Natural killer cell treated with Interleukin-12 subunit alpha and Interleukin-12 subunit beta and Interleukin-15 and Interleukin-18, amount 100 ng/mL, for 72 hours (primary cell): ENCODE results near the gene ISG20. TPM values are rescaled to one million over a fixed set of nuclear protein-coding genes. Genes with fewer than 3 reads are reported as not detected.

ENCODE experiments used
- ATAC-seq, 2 donors: fragments of 150-1000 bp; cut with Tn5 transposase in 1 of 2; sonication (Bioruptor Pico), chemical (Tn5 transposase) in 1 of 2; 2 replicates each; pipeline ENCODE4 v1.10.0; 2021
- DNase-seq: peaks from one replicate; pipeline ENCODE4 v3.0.0; 2022; ENCODE audit warnings: low spot score
- H3K27ac Mint-ChIP-seq, 2 donors: 1 replicate in 1 of 2; 2 replicates in 1 of 2; pipeline ENCODE4 v1.8.0; 2022; ENCODE audit warnings: mixed read lengths in 2 of 2, mild to moderate bottlenecking in 1 of 2, moderate library complexity in 1 of 2
- H3K27me3 Mint-ChIP-seq, 2 donors: 1 replicate in 1 of 2; 2 replicates in 1 of 2; pipeline ENCODE4 v1.8.0; 2022; ENCODE audit warnings: mixed read lengths in 2 of 2
- H3K36me3 Mint-ChIP-seq: one replicate; pipeline ENCODE4 v1.8.0; 2022; ENCODE audit warnings: mixed read lengths
- H3K4me1 Mint-ChIP-seq, 2 donors: 1 replicate in 1 of 2; 2 replicates in 1 of 2; pipeline ENCODE4 v1.8.0; 2022; ENCODE audit warnings: low read depth in 2 of 2, mixed read lengths in 2 of 2, mild to moderate bottlenecking in 1 of 2
- H3K4me3 Mint-ChIP-seq: one replicate; pipeline ENCODE4 v1.8.0; 2022; ENCODE audit warnings: mixed read lengths
- H3K9me3 Mint-ChIP-seq: 2 replicates; pipeline ENCODE4 v1.8.0; 2022; ENCODE audit warnings: mixed read lengths
- total RNA-seq, 2 donors: library from RNA; stranded (reverse); gene quantifications; one replicate each; pipeline ENCODE4 v1.2.3, GENCODE V29; 2022

Gene ISG20
- total RNA-seq, 2 donors from 2014 or later, result 21.8 to 30.2 TPM

DNA sequence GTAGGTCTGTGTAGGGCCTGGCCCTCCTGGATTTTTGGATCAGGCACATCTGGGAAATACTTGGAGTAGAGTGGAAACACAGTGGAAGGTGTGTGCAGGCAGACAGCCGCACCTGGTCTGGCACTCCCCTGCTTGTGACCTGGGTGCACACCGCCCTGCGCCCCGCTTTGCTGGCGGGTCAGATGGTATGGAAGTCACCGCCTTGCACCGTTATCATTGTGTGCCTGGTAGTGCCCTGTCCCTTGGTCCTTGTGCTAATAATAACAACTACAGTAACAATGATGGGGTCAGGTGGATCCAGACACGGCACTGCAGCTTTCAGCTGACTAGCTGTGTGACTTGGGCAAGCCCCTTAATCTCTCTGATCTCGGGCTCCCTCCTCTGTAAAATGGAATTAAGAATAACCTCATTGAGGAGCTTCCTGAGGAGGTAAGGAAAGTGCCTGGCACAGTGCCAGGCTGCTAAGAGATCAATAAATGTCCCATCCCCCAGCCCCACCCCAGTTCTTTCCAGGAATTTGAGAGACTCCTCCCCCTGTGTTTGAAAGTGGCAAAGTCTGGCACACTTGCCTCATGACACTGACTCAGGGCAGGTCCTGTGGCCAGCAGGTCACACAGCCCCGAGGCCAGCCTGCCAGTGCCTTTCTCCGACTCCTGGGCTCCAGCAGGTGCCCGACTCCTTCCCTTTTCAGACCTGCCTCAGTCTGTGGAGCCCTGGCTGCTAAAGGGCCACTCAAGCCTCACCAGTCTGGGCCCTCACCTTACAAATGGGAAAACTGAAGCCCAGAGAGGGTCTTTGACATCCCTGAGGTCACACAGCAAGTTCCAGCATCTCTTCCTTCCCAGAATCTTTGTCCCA is 9.8 kb downstream of the ISG20 start:
- DNase-seq (no peak), ATAC-seq (peak in 1 of 2 donors; percentile 11)
- H3K4me1 Mint-ChIP-seq, result peaks cover 37 to 41% of the 10 kb centered on the region in 2 donors
- no peaks in the 10 kb centered on the region for H3K27me3 Mint-ChIP-seq
- H3K36me3 Mint-ChIP-seq, result peaks cover 5% of the 10 kb centered on the region
- peak overlapping the region; percentile 70 to 88 for H3K27ac Mint-ChIP-seq
- H3K4me3 Mint-ChIP-seq, result peak overlapping the region; percentile 87
- no peaks in the 10 kb centered on the region for H3K9me3 Mint-ChIP-seq

DNA sequence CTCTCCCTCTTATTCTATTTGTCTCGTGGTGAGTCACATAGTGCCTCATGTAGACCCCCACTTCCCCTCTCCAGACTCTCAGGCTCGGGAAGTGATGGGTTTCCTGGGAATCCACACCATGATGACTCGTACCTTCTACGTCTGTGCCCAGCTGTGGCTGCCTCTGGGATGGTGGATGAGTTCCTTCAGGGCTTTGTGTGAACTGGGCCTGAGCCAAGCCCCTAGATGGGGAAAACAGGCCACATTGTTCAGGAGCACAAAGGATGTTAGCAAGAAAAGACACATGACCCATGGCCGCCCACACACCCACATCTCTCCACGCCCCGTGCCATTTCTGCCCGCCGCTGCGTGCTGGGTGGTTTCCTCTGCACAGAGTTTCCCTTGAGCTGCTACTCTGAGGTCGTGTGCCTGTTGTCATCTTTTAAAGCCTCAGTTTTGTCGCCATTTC is 10.5 kb downstream of the ISG20 start:
- H3K9me3 Mint-ChIP-seq, result no peaks in the 10 kb centered on the region
- peaks cover 5% of the 10 kb centered on the region for H3K36me3 Mint-ChIP-seq

DNA sequence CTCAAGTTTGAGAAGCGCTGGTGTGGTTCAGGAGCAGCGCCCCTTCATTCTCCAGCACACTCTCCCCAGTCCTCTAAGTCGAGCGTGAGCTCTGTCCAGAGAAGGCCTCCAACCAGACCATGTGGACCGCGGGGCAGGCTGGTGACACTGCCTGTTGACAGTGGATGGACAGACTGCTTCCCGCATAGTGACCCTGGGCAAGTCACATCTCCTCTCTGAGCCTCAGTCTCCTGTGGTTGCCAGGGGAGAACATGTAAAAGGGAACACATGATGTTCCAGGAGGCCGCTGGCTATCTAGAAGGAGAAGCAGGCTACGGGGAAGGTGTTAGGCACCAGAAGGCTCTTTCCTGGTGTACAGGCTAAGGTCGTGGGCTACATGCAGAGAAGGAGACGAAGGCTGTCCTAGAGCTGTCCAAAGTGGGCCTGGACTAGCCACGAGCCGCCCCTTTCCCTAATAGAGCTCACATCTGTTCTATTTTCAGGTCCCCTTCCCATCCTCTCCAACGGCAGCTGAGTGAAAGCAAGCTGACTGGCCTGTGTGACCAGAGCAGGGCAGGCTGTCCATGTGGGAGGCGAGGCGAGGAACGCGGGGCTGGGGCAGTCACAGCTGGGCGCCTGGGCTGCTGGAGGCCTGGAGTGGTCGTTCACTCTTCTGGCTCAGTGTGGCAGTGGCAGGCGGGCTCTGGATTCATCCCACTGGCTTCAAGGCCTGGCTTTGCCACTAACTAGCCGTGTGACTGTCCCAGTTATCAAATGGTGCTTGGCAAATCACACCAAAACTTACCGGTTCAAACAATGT is 11.1 kb downstream of the ISG20 start:
- ATAC-seq (peak in 1 of 2 donors; percentile 5), DNase-seq (no peak)
- no peaks in the 10 kb centered on the region for H3K9me3 Mint-ChIP-seq
- H3K4me3 Mint-ChIP-seq, result peak overlapping the region; percentile 87
- H3K27ac Mint-ChIP-seq, result peak overlapping the region; percentile 57 to 88
- H3K27me3 Mint-ChIP-seq, result no peaks in the 10 kb centered on the region
- peaks cover 5% of the 10 kb centered on the region for H3K36me3 Mint-ChIP-seq
- peaks cover 37% of the 10 kb centered on the region in 2 donors for H3K4me1 Mint-ChIP-seq

More for the DNA sequence above, 10.5 kb downstream of the ISG20 start:
- no peaks in the 10 kb centered on the region for H3K27me3 Mint-ChIP-seq
- peaks cover 37% of the 10 kb centered on the region in 2 donors for H3K4me1 Mint-ChIP-seq
- peak; percentile 68 to 85 for ATAC-seq
- no peak for DNase-seq
- peak overlapping the region; percentile 57 to 88 for H3K27ac Mint-ChIP-seq
- peak overlapping the region; percentile 87 for H3K4me3 Mint-ChIP-seq

DNA sequence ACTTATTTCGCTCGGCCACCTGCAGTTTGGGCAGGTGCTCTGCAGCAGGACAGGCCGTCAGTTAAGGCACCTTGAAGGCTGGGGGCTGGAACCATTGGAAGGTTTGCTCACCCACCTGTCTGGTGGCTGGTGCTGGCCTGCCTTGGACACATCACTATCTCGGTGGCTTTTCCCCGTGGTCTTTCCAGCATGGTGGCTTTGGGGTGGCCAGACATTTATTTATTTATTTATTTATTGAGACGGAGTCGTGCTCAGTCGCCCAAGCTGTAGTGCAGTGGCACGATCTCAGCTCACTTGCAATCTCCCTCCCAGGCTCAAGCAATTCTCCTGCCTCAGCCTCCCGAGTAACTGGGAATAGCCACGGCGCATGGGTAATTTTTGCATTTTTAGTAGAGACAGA is 11.7 kb downstream of the ISG20 start:
- Mint-ChIP-seq H3K27me3 (no peaks in the 10 kb centered on the region), H3K9me3 (no peaks in the 10 kb centered on the region), H3K36me3 (peaks cover 5% of the 10 kb centered on the region), H3K27ac (peak overlapping the region in 1 of 2 donors; percentile 48), H3K4me1 (peaks cover 32 to 34% of the 10 kb centered on the region in 2 donors), H3K4me3 (no peak overlapping the region)
- no peak for DNase-seq
- no peak for ATAC-seq

DNA sequence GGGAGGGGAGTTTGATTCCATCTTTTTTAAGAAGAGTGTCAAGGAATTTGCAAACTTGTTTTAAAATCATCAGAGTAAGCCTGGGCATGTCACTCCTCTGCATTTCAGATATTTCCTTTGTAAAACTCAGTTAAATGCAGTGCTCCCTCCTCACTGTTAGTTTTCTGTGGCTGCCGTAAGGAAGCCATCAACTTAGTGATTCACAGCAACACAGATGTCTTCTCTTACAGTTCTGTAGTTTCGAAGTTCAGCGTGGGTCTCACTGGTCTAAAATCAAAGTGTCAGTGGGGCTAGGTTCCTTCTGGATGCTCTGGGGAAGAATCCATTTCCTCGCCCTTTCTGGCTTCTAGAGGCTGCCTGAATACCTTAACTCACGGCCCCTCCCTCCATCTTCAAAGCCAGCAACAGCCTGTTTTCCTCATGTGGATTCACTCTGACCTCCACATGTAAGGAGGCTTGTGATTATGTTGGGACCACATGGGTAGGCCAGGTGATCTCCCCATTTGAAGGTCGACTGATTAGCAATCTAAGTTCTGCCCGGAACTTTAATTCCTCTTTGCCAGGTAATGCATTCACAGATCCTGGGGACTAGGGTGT is 12.4 kb downstream of the ISG20 start:
- H3K36me3 Mint-ChIP-seq, result no peaks in the 10 kb centered on the region
- H3K27ac Mint-ChIP-seq, result peak overlapping the region in 1 of 2 donors; percentile 48
- no peak overlapping the region for H3K4me3 Mint-ChIP-seq
- DNase-seq (no peak), ATAC-seq (no peak)
- H3K9me3 Mint-ChIP-seq, result no peaks in the 10 kb centered on the region
- H3K27me3 Mint-ChIP-seq, result no peaks in the 10 kb centered on the region
- H3K4me1 Mint-ChIP-seq, result peaks cover 25 to 27% of the 10 kb centered on the region in 2 donors

DNA sequence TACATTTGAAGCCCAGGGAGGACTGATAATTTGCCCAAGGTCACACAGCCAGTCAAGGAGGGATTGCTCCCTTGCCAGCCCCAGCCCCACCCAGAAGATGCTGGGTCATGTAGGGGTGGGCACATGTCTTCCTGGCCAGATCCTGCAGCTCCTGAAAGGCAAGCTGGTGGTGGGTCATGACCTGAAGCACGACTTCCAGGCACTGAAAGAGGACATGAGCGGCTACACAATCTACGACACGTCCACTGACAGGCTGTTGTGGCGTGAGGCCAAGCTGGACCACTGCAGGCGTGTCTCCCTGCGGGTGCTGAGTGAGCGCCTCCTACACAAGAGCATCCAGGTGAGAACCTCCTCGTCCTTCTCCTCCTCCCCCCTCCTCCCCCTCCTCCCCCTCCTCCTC is 13.2 kb downstream of the ISG20 start:
- Mint-ChIP-seq H3K9me3 (no peaks in the 10 kb centered on the region), H3K36me3 (no peaks in the 10 kb centered on the region), H3K27me3 (no peaks in the 10 kb centered on the region), H3K27ac (peak overlapping the region in 1 of 2 donors; percentile 48), H3K4me1 (peaks cover 25% of the 10 kb centered on the region in 2 donors), H3K4me3 (no peak overlapping the region)
- no peak for DNase-seq
- ATAC-seq, result no peak

DNA sequence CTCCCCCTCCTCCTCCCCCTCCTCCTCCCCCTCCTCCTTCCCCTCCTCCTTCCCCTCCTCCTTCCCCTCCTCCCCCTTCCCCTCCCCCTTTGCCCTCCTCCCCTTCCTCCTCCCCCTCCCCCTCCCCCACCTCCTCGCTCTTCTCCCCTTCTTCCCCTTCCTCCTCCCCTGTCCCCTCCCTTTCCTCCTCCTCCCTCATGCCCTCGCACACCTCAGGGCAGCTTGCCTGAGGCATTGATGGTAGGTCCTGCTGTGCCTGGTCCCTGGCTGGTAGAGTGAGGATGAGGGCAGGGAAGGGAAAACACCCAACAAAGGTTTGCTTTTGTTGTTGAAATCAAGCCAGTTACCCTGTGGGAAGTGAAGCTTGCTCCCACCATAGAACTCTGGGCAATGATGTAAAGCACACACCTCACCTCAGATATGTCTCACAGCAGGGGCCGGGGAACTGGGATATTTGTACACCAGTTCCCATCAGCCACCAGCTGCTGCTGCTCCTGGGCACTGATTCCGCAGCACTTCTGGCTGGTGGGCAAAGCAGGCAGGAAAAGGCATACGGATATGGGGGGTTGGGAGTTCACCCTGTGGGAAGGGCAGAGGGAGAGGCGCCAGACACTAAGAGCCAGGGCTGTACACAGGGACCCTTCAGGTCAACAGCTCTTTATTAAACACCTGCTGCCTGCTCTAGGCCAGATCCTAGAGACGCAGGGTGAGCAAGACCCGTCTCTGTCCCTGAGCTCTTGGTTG is 13.8 kb downstream of the ISG20 start:
- H3K4me1 Mint-ChIP-seq, result peaks cover 22 to 25% of the 10 kb centered on the region in 2 donors
- no peak overlapping the region for H3K4me3 Mint-ChIP-seq
- no peaks in the 10 kb centered on the region for H3K27me3 Mint-ChIP-seq
- no peak for ATAC-seq
- H3K27ac Mint-ChIP-seq, result peak overlapping the region in 1 of 2 donors; percentile 71
- H3K9me3 Mint-ChIP-seq, result no peaks in the 10 kb centered on the region
- H3K36me3 Mint-ChIP-seq, result no peaks in the 10 kb centered on the region
- DNase-seq, result no peak

DNA sequence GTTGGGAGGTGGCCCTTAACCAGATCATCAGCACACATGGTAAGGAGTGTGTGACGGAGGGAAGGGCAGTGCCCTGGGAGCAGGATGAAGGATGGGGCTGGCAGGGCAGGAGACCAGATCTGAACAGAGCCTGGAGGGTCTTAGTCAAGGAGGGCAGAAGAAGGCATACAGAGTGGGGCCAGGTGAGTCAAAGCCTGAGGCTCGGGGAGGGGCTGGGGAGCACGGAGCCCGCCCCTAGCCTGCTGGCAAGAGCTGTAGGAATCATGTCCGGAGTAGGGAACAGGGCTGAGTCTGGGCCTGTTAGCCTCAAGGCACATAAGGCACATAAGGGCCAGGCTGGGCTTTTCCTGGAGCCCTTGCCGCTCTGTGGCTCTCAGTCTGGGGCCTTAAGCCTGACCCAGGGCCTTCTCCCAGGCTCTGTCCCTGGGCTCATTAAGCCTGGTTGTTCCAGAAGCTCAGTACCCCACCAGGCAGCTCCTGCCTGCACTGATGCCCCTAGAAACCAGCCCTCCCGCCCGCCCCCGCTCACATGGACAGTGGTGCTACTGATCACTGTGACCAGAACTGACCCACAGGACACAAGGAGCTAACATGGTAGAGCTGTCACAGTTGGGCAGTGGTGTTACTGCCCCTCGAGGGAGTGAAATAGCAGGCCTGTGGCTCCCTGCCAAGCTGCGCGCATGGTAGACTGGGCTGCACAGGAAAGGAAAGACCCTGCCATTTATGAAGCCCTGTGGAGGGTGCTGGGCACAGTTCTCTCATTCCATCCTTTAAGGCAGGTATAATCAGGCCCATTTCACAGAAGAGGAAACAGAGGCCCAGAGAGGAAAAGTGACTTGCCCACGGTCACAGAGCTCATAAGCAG is 14.6 kb downstream of the ISG20 start:
- ATAC-seq (no peak), DNase-seq (no peak)
- H3K4me1 Mint-ChIP-seq, result peaks cover 14 to 21% of the 10 kb centered on the region in 2 donors
- H3K36me3 Mint-ChIP-seq, result no peaks in the 10 kb centered on the region
- peak overlapping the region in 1 of 2 donors; percentile 71 for H3K27ac Mint-ChIP-seq
- no peak overlapping the region for H3K4me3 Mint-ChIP-seq
- no peaks in the 10 kb centered on the region for H3K9me3 Mint-ChIP-seq
- H3K27me3 Mint-ChIP-seq, result no peaks in the 10 kb centered on the region

DNA sequence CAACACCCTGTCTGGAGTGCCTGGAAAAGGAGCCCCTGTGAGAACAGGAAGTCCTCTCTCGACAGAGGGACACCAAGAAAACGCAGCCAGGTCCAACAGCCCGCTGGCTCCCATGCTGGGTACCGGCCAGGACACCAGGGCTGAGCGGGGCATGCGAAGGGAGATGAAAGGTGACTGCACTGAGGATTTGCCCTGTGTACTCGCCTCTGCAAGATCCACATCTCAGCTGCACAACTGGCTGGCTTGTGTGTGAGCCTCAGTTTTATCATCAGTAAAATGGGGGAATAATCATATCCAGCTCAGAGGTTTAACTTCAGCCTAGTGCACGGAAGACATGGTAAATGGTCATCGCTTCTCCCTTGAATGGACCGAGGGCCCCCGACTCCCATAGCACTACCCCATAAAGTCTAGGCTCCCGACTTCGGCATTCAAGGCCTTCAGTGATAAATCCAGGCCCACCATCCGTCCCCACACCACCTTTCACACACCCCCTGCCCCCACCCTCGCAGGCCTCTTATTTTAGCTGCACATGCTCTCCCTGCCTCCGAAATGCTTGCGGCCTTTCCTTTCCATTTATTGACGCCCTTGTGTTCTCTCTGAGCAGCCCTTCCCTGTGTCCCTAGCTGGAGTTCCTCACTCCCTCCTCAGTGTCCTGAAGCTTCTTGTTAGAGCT is 15.8 kb downstream of the ISG20 start:
- no peak overlapping the region for H3K4me3 Mint-ChIP-seq
- no peaks in the 10 kb centered on the region for H3K36me3 Mint-ChIP-seq
- no peaks in the 10 kb centered on the region for H3K9me3 Mint-ChIP-seq
- H3K4me1 Mint-ChIP-seq, result peaks cover 4 to 13% of the 10 kb centered on the region in 2 donors
- DNase-seq, result no peak
- H3K27ac Mint-ChIP-seq, result peak overlapping the region in 1 of 2 donors; percentile 55
- H3K27me3 Mint-ChIP-seq, result no peaks in the 10 kb centered on the region
- no peak for ATAC-seq

DNA sequence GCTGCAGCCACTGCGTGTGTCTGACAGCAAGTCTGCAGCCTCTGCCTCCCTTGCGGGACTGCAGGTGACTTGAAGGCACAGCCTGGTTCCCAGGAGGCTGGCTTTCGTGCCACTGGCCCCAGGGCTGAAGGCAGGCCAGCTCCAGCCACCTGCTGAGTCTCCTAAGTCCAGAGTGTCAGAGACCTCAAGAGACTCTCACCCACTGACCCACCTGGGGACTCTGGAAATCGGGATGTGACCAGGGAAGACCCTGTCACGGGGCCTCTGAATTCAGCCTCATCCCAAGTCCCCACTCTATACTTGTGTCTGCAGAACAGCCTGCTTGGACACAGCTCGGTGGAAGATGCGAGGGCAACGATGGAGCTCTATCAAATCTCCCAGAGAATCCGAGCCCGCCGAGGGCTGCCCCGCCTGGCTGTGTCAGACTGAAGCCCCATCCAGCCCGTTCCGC is 16.3 kb downstream of the ISG20 start:
- no peak for ATAC-seq
- H3K36me3 Mint-ChIP-seq, result no peaks in the 10 kb centered on the region
- H3K4me1 Mint-ChIP-seq, result peaks cover 0 to 10% of the 10 kb centered on the region in 2 donors
- no peak overlapping the region for H3K4me3 Mint-ChIP-seq
- H3K27ac Mint-ChIP-seq, result peak overlapping the region in 1 of 2 donors; percentile 55
- no peaks in the 10 kb centered on the region for H3K27me3 Mint-ChIP-seq
- H3K9me3 Mint-ChIP-seq, result no peaks in the 10 kb centered on the region
- DNase-seq, result no peak

DNA sequence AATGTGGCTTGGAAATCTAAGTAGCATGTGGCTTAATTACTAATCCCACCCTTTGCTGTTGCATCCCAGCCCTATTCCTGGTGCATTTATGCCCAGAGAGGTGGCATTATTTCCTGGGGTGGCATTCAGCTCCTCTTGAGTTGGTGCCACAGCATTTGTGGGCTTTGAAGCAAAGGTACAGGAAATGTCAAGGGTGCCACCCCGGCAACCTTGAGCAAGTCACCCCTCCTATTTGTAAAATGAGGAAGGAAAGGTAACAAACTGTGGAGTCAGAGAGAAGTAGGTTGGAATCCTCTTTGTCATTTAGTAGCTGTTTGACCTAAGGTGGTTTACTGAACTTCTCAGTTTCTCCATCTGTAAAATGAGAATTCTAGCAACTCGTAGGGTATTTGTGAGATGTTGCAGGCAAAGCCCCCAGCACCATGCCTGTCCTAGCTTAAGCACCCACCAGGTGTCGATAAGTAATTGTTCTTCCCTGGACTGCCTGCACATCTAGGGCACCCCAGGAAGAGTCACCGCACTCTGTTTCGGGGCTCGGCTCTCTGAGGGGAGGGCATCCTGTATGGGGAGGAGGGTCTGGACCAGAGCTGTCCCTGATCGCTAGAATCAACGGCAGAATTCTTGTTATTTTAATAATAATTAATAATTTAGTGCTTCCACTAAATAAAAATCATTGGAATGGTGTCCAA is 17.1 kb downstream of the ISG20 start:
- Mint-ChIP-seq H3K27ac (no peak overlapping the region), H3K4me1 (peaks cover 0 to 10% of the 10 kb centered on the region in 2 donors), H3K9me3 (no peaks in the 10 kb centered on the region), H3K27me3 (no peaks in the 10 kb centered on the region), H3K4me3 (no peak overlapping the region), H3K36me3 (no peaks in the 10 kb centered on the region)
- ATAC-seq (no peak), DNase-seq (no peak)
